ENCODE data around the gene PLAC9. TPM values are rescaled to one million over a fixed set of nuclear protein-coding genes. Genes with fewer than 3 reads are reported as not detected.
"Not testable (repeated sequence)": the region's sequence is repeated elsewhere in the genome, so short reads cannot be mapped to it uniquely, and the experiment has no call there.

The PLAC9 gene
- total RNA-seq, 4 donors from 2014 or later: 21.3 to 59.4 (median 39.6) TPM

- no peak for DNase-seq (ENCODE audit: extremely low spot score)
- WGBS: 36% methylated on average over 6 of the region's 6 CpGs
- Histone ChIP-seq H3K27ac (replicated peaks in 1 of 4) (peak overlapping the region; percentile 70 to 82 (median 80)), H3K27me3 (peaks cover 0 to 54% (median 11%) of the 10 kb centered on the region in 4 donors), H3K9me3 (no peaks in the 10 kb centered on the region), H3K4me3 (peak overlapping the region; percentile 53 to 65 (median 56)), H3K36me3 (no peaks in the 10 kb centered on the region), H3K4me1 (peaks cover 33 to 51% (median 51%) of the 10 kb centered on the region in 4 donors)
- TF ChIP-seq CTCF (IDR thresholded peaks at IDR 0.05) (no peak), POLR2A (IDR thresholded peaks at IDR 0.05; ENCODE audit: low read depth) (no peak), POLR2AphosphoS5 (IDR thresholded peaks at IDR 0.05) (peak; percentile 19 to 73)
- intact Hi-C loops (cut with DNase I): no loop called here
These were observed 676 bp downstream of the PLAC9 start for GRCh38 chr10:80133206-80133605.

GRCh38 chr10:80133687-80134086 is 1.2 kb downstream of the PLAC9 start:
- H3K9me3 ChIP-seq; H3K36me3 ChIP-seq; intact Hi-C loops (cut with DNase I); DNase-seq (ENCODE audit: extremely low spot score): not testable (repeated sequence)
- Histone ChIP-seq H3K4me1 (peaks cover 34 to 56% (median 53%) of the 10 kb centered on the region in 4 donors), H3K27me3 (peaks cover 0 to 58% (median 11%) of the 10 kb centered on the region in 4 donors), H3K27ac (replicated peaks in 1 of 4) (peak overlapping the region; percentile 70 to 82 (median 80)), H3K4me3 (peak overlapping the region; percentile 53 to 65 (median 56))
- 80% methylated on average over 9 of the region's 9 CpGs for whole genome bisulfite sequencing

GRCh38 chr10:80136134-80136571 is 3.6 kb downstream of the PLAC9 start:
- peak overlapping the region in 1 of 4 donors; percentile 14 for H3K4me3 ChIP-seq

GRCh38 chr10:80137031-80137862 is 4.7 kb downstream of the PLAC9 start:
- TF ChIP-seq POLR2AphosphoS5 (IDR thresholded peaks at IDR 0.05) (peak; percentile 44 to 51), CTCF (IDR thresholded peaks at IDR 0.05) (no peak)
- Histone ChIP-seq H3K9me3 (no peaks in the 10 kb centered on the region), H3K4me1 (peaks cover 34 to 49% (median 46%) of the 10 kb centered on the region in 4 donors), H3K27ac (replicated peaks in 1 of 4) (peak overlapping the region; percentile 61 to 83 (median 78)), H3K4me3 (no peak overlapping the region), H3K27me3 (peaks cover 0 to 66% (median 10%) of the 10 kb centered on the region in 4 donors), H3K36me3 (peaks cover 0 to 3% (median 0%) of the 10 kb centered on the region in 4 donors)
- intact Hi-C loops (cut with DNase I): no loop called here
- DNase-seq (ENCODE audit: extremely low spot score): peak; percentile 89
- WGBS: 79% methylated on average over 14 of the region's 14 CpGs

More at GRCh38 chr10:80136134-80136571, 3.6 kb downstream of the PLAC9 start:
- Histone ChIP-seq H3K27ac (replicated peaks in 1 of 4) (peak overlapping the region; percentile 61 to 83 (median 78)), H3K36me3 (no peaks in the 10 kb centered on the region), H3K27me3 (peaks cover 0 to 68% (median 11%) of the 10 kb centered on the region in 4 donors), H3K4me1 (peaks cover 34 to 56% (median 53%) of the 10 kb centered on the region in 4 donors), H3K9me3 (no peaks in the 10 kb centered on the region)
- DNase-seq (ENCODE audit: extremely low spot score): no peak
- intact Hi-C loops (cut with DNase I): no loop called here
- TF ChIP-seq POLR2A (IDR thresholded peaks at IDR 0.05; ENCODE audit: low read depth) (no peak), POLR2AphosphoS5 (IDR thresholded peaks at IDR 0.05) (peak; percentile 55 to 62), EP300 (IDR thresholded peaks at IDR 0.05) (no peak)
- WGBS: 25% methylated on average over 8 of the region's 8 CpGs

GRCh38 chr10:80137920-80138319 is 5.4 kb downstream of the PLAC9 start:
- no peak overlapping the region for H3K4me3 ChIP-seq
- WGBS: 48% methylated on average over 4 of the region's 4 CpGs
- peaks cover 0 to 4% (median 0%) of the 10 kb centered on the region in 4 donors for H3K36me3 ChIP-seq
- DNase-seq (ENCODE audit: extremely low spot score): no peak
- peaks cover 0 to 59% (median 7%) of the 10 kb centered on the region in 4 donors for H3K27me3 ChIP-seq
- H3K9me3 ChIP-seq: no peaks in the 10 kb centered on the region
- TF ChIP-seq EP300 (IDR thresholded peaks at IDR 0.05) (no peak), POLR2AphosphoS5 (IDR thresholded peaks at IDR 0.05) (no peak)
- peak overlapping the region; percentile 61 to 83 (median 78) for H3K27ac ChIP-seq (replicated peaks in 1 of 4)
- H3K4me1 ChIP-seq: peaks cover 34 to 42% (median 39%) of the 10 kb centered on the region in 4 donors
- intact Hi-C loops (cut with DNase I): no loop called here

- H3K4me1 ChIP-seq: peaks cover 38 to 43% (median 41%) of the 10 kb centered on the region in 4 donors
- WGBS: 73% methylated on average over 2 of the region's 2 CpGs
- H3K9me3 ChIP-seq: no peaks in the 10 kb centered on the region
- peaks cover 0 to 4% (median 0%) of the 10 kb centered on the region in 4 donors for H3K36me3 ChIP-seq
- intact Hi-C loops (cut with DNase I): no loop called here
- no peak overlapping the region for H3K27ac ChIP-seq (replicated peaks in 1 of 4)
- no peak for DNase-seq (ENCODE audit: extremely low spot score)
- TF ChIP-seq POLR2A (IDR thresholded peaks at IDR 0.05; ENCODE audit: low read depth) (no peak), POLR2AphosphoS5 (IDR thresholded peaks at IDR 0.05) (no peak)
- H3K4me3 ChIP-seq: no peak overlapping the region
- H3K27me3 ChIP-seq: peaks cover 0 to 47% (median 2%) of the 10 kb centered on the region in 4 donors
These were observed 6.7 kb downstream of the PLAC9 start for GRCh38 chr10:80139265-80139664.

Data from esophagus muscularis mucosa (tissue), 4 donors.